OCI-LY1 (cell line): ENCODE data around the gene MACROD2.

Experiments
- H2AFZ ChIP-seq: fragments of 200-600 bp; sonication (generic), shearing (Covaris generic); 2 replicates; pipeline ENCODE4 v1.6.0; 2014; ENCODE audit warnings: antibody characterized with exemption, mild to moderate bottlenecking, low read length
- H3F3A ChIP-seq: fragments of 200-600 bp; sonication (generic), shearing (Covaris generic); 2 replicates; pipeline ENCODE4 v1.6.0; 2014; ENCODE audit warnings: mild to moderate bottlenecking, antibody characterized with exemption, low read length, moderate library complexity; ENCODE audit not compliant: insufficient read depth
- H3K27ac ChIP-seq: fragments of 200-600 bp; sonication (generic); 2 replicates; pipeline ENCODE4 v1.5.1; 2014; ENCODE audit warnings: low read length, mixed run types, mild to moderate bottlenecking, low read depth; ENCODE audit not compliant: poor library complexity, severe bottlenecking
- H3K27me3 ChIP-seq: fragments of 200-600 bp; sonication (generic); 2 replicates; pipeline ENCODE4 v1.6.0; 2014; ENCODE audit warnings: antibody characterized with exemption, mild to moderate bottlenecking, low read length, moderate library complexity; ENCODE audit not compliant: insufficient read depth
- H3K36me3 ChIP-seq: fragments of 200-600 bp; sonication (generic); 2 replicates; pipeline ENCODE4 v1.6.1; 2014; ENCODE audit warnings: mild to moderate bottlenecking, antibody characterized with exemption, low read length, moderate library complexity, mixed read lengths; ENCODE audit not compliant: insufficient read depth
- H3K4me1 ChIP-seq: fragments of 200-600 bp; sonication (generic); 2 replicates; pipeline ENCODE4 v1.5.1; 2014; ENCODE audit warnings: mild to moderate bottlenecking, low read length, moderate library complexity; ENCODE audit not compliant: insufficient read depth, severe bottlenecking
- H3K4me2 ChIP-seq: fragments of 200-600 bp; sonication (generic), shearing (Covaris generic); 2 replicates; pipeline ENCODE4 v1.6.1; 2014; ENCODE audit warnings: low read length
- H3K4me3 ChIP-seq: fragments of 200-600 bp; sonication (generic); 2 replicates; pipeline ENCODE4 v1.5.1; 2014; ENCODE audit warnings: low read length, low read depth, mild to moderate bottlenecking, mixed read lengths; ENCODE audit not compliant: poor library complexity, severe bottlenecking
- H3K79me2 ChIP-seq: fragments of 200-600 bp; shearing (Covaris generic); 2 replicates; pipeline ENCODE4 v1.6.1; 2016; ENCODE audit warnings: mixed run types, low read length, mixed read lengths; ENCODE audit not compliant: insufficient read depth
- H3K9ac ChIP-seq: fragments of 200-600 bp; sonication (generic), shearing (Covaris generic); 2 replicates; pipeline ENCODE4 v1.6.1; 2014; ENCODE audit warnings: mild to moderate bottlenecking, low read length, mixed read lengths
- H3K9me2 ChIP-seq: fragments of 200-600 bp; sonication (generic), shearing (Covaris generic); 2 replicates; pipeline ENCODE4 v1.6.1; 2014; ENCODE audit warnings: low read depth, mild to moderate bottlenecking, low read length, mixed read lengths
- H3K9me3 ChIP-seq: fragments of 200-600 bp; shearing (Covaris generic); 2 replicates; pipeline ENCODE4 v1.6.1; 2014; ENCODE audit warnings: low read length, mixed read lengths
- H4K20me1 ChIP-seq: fragments of 200-600 bp; sonication (generic), shearing (Covaris generic); 2 replicates; pipeline ENCODE4 v1.6.0; 2016; ENCODE audit warnings: mild to moderate bottlenecking, low read length; ENCODE audit not compliant: insufficient read depth
- EZH2 ChIP-seq: fragments of 200-600 bp; sonication (generic), shearing (Covaris generic); IDR thresholded peaks from 2 replicates; pipeline ENCODE4 v1.8.0; 2017; ENCODE audit warnings: borderline replicate concordance, mixed run types, mild to moderate bottlenecking, antibody characterized with exemption, low read length, moderate library complexity, mixed read lengths
- TF ChIP-seq, protein P1 (sequence below): fragments of 200-600 bp; sonication (generic), shearing (Covaris generic); IDR thresholded peaks from 2 replicates; pipeline ENCODE4 v1.5.1; 2017; ENCODE audit warnings: mild to moderate bottlenecking, antibody characterized with exemption, low read length, moderate library complexity, mixed read lengths

Gene MACROD2

DNA sequence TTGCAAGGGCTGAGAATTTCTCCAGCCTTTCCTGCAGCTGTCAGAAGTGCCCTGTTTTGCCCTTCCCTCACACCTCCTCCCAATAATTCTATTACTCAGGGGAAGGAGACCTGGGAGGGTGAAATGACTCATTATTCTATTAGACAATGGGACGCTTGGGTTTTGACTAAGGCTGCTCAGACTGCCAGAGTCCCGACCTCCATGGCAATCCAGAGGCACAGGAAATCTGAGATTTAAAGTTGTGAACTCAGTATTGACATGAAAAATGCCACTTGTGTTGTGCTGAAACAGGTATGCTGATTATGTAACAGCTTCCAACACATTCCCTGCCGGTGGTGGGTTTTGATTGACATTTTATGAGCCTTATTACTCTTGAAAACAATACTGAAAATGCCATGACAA is 967.9 kb downstream of the MACROD2 start:
- Histone ChIP-seq H3K79me2 (no peaks in the 10 kb centered on the region), H3K4me3 (no peak overlapping the region), H3K4me1 (no peaks in the 10 kb centered on the region), H3K4me2 (no peak overlapping the region), H4K20me1 (no peaks in the 10 kb centered on the region), H2AFZ (no peak overlapping the region), H3K9me2 (no peaks in the 10 kb centered on the region), H3F3A (no peaks in the 10 kb centered on the region), H3K9me3 (no peaks in the 10 kb centered on the region), H3K9ac (no peak overlapping the region), H3K27ac (no peak overlapping the region), H3K36me3 (no peaks in the 10 kb centered on the region), H3K27me3 (no peaks in the 10 kb centered on the region)
- TF ChIP-seq EZH2, result no peak
- TF ChIP-seq, protein P1, sequence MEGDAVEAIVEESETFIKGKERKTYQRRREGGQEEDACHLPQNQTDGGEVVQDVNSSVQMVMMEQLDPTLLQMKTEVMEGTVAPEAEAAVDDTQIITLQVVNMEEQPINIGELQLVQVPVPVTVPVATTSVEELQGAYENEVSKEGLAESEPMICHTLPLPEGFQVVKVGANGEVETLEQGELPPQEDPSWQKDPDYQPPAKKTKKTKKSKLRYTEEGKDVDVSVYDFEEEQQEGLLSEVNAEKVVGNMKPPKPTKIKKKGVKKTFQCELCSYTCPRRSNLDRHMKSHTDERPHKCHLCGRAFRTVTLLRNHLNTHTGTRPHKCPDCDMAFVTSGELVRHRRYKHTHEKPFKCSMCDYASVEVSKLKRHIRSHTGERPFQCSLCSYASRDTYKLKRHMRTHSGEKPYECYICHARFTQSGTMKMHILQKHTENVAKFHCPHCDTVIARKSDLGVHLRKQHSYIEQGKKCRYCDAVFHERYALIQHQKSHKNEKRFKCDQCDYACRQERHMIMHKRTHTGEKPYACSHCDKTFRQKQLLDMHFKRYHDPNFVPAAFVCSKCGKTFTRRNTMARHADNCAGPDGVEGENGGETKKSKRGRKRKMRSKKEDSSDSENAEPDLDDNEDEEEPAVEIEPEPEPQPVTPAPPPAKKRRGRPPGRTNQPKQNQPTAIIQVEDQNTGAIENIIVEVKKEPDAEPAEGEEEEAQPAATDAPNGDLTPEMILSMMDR, result no peak

DNA sequence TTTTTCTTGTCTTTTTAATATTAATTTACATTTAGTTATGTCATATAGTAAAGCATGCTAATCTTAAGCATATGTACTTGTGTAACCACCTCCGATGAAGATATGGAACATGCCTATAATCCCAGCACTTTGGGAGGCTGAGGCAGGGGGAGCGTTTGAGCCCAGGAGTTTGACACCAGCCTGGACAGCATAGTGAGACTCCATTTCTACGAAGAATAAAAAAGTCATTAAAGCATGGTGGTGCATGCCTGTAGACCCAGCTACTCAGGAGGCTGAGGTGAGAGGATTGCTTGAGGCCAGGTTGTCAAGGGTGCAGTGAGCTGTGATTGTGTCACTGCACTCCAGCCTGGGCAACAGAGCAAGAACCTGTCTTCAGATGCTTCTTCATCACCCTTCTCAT is 970.9 kb downstream of the MACROD2 start:
- no peaks in the 10 kb centered on the region for H3K9me2 ChIP-seq
- no peaks in the 10 kb centered on the region for H3K79me2 ChIP-seq
- H3K4me1 ChIP-seq, result no peaks in the 10 kb centered on the region
- no peak overlapping the region for H3K4me2 ChIP-seq
- no peak overlapping the region for H3K4me3 ChIP-seq
- no peaks in the 10 kb centered on the region for H3F3A ChIP-seq
- no peak overlapping the region for H3K9ac ChIP-seq
- H3K9me3 ChIP-seq, result no peaks in the 10 kb centered on the region
- no peak for TF ChIP-seq EZH2
- TF ChIP-seq, protein P1, result no peak
- H3K36me3 ChIP-seq, result no peaks in the 10 kb centered on the region
- H3K27ac ChIP-seq, result no peak overlapping the region
- H4K20me1 ChIP-seq, result no peaks in the 10 kb centered on the region
- H3K27me3 ChIP-seq, result no peaks in the 10 kb centered on the region
- H2AFZ ChIP-seq, result no peak overlapping the region

DNA sequence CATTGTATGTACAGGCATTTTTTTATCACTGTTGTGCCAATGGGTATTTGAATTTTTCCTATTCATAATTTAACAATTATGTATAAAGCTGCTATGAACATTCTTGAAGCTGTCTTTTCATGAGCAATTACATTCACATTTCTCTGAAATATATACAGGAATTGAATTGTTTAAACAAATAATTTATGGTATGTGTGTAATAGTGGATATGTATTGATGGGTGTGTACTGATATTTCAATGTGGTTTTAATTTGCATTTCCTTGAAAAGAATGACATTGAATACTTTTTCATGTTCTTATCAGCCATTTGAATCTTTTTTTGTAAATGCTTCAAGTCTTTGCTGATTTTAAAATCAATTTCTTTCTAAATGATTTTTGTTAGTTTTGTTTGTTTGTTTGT is 971.5 kb downstream of the MACROD2 start:
- Histone ChIP-seq H3K36me3 (no peaks in the 10 kb centered on the region), H3K79me2 (no peaks in the 10 kb centered on the region), H3K4me1 (no peaks in the 10 kb centered on the region), H3F3A (no peaks in the 10 kb centered on the region), H3K4me2 (no peak overlapping the region), H3K9me3 (no peaks in the 10 kb centered on the region), H3K27ac (no peak overlapping the region), H2AFZ (no peak overlapping the region), H4K20me1 (no peaks in the 10 kb centered on the region), H3K9me2 (no peaks in the 10 kb centered on the region), H3K27me3 (no peaks in the 10 kb centered on the region), H3K9ac (no peak overlapping the region), H3K4me3 (no peak overlapping the region)
- TF ChIP-seq, protein P1, result no peak
- no peak for TF ChIP-seq EZH2
